ENCODE data around the gene WBP4. TPM values are rescaled to one million over a fixed set of nuclear protein-coding genes. Genes with fewer than 3 reads are reported as not detected.
A peak's percentile ranks its signal among the peaks of the same experiment; 100 is the strongest.

WBP4 gene
- total and polyA plus RNA-seq, 7 experiments from 2014 or later, result 2.8 to 9.8 (median 6.6) TPM

GRCh38 chr13:41056826-41057711 is 4.2 kb upstream of the WBP4 start:
- peaks cover 39 to 72% (median 55%) of the 10 kb centered on the region in 7 donors for H3K4me1 Mint-ChIP-seq
- CTCF ChIA-PET, result no interaction called here
- POLR2A ChIA-PET, result interaction anchor here (5.7 kb wide), 1 partner anchor 37 kb away, joined by 71 read pairs; the partner anchor contains the start of gene ELF1
- H3K27me3 Mint-ChIP-seq, result peaks cover 0 to 10% (median 0%) of the 10 kb centered on the region in 5 donors
- H3K36me3 Mint-ChIP-seq, result peaks cover 0 to 14% (median 0%) of the 10 kb centered on the region in 5 donors
- DNase-seq (no peak), ATAC-seq (no peak)
- peak overlapping the region in 5 of 9 donors; percentile 16 to 100 (median 49) for H3K27ac Mint-ChIP-seq
- H3K4me1 ChIP-seq (ENCODE audit: control insufficient read depth in 2 of 2, insufficient read depth in 2 of 2, low read length in 2 of 2), result peaks cover 0 to 12% of the 10 kb centered on the region in 2 donors
- peak overlapping the region in 1 of 10 donors; percentile 18 for H3K4me3 Mint-ChIP-seq
- peaks cover 0 to 19% (median 0%) of the 10 kb centered on the region in 3 experiments for H3K36me3 ChIP-seq (ENCODE audit: control insufficient read depth in 2 of 3, insufficient read depth in 3 of 3, low read length in 3 of 3)
- peaks cover 0 to 19% (median 0%) of the 10 kb centered on the region in 11 donors for H3K9me3 Mint-ChIP-seq
- no peaks in the 10 kb centered on the region for H3K27me3 ChIP-seq (ENCODE audit: control insufficient read depth in 2 of 2, insufficient read depth in 2 of 2, low read length in 2 of 2)
- H3K27ac ChIP-seq (ENCODE audit: low read depth, low read length), result no peak overlapping the region
- no peaks in the 10 kb centered on the region for H3K9me3 ChIP-seq (ENCODE audit: control insufficient read depth in 2 of 3, low read length in 3 of 3)
- H3K4me3 ChIP-seq (ENCODE audit: low read length), result no peak overlapping the region
- intact Hi-C loops (cut with micrococcal nuclease), result no loop called here

GRCh38 chr13:41058295-41059070 is 2.8 kb upstream of the WBP4 start:
- ChIA-PET CTCF (interaction anchor here (0.6 kb wide), 1 partner anchor 233 kb away, joined by 3 read pairs; no protein-coding TSS in a partner anchor), POLR2A (interaction anchor here (0.5 to 5.7 kb wide), 8 partner anchors 12 to 214 kb away, joined by 3 to 71 read pairs (median 6); partner anchors contain the start of gene ELF1)
- H3K27ac Mint-ChIP-seq, result peak overlapping the region; percentile 12 to 100 (median 100)

GRCh38 chr13:41059456-41060081 is 1.7 kb upstream of the WBP4 start:
- peak overlapping the region; percentile 77 for H3K27ac ChIP-seq (ENCODE audit: low read depth, low read length)
- H3K4me3 Mint-ChIP-seq, result peak overlapping the region; percentile 97 to 100 (median 99)
- DNase-seq, result peak in 1 of 9 donors; percentile 18
- peak overlapping the region; percentile 93 to 100 (median 100) for H3K27ac Mint-ChIP-seq
- no peaks in the 10 kb centered on the region for H3K9me3 ChIP-seq (ENCODE audit: control insufficient read depth in 2 of 3, low read length in 3 of 3)
- peaks cover 0 to 14% (median 4%) of the 10 kb centered on the region in 5 donors for H3K36me3 Mint-ChIP-seq
- H3K4me1 ChIP-seq (ENCODE audit: control insufficient read depth in 2 of 2, insufficient read depth in 2 of 2, low read length in 2 of 2), result peaks cover 0 to 11% of the 10 kb centered on the region in 2 donors
- ChIA-PET POLR2A (interaction anchor here (0.6 to 5.7 kb wide), 12 partner anchors 8 to 473 kb away, joined by 3 to 71 read pairs (median 5); partner anchors contain the start of gene ELF1), CTCF (interaction anchor here (0.6 to 2.1 kb wide), 7 partner anchors 35 to 163 kb away, joined by 3 to 5 read pairs (median 4); partner anchors contain the start of gene ELF1)
- no peak for ATAC-seq
- peaks cover 47 to 88% (median 72%) of the 10 kb centered on the region in 7 donors for H3K4me1 Mint-ChIP-seq
- H3K27me3 ChIP-seq (ENCODE audit: control insufficient read depth in 2 of 2, insufficient read depth in 2 of 2, low read length in 2 of 2), result no peaks in the 10 kb centered on the region
- H3K9me3 Mint-ChIP-seq, result peaks cover 0 to 19% (median 0%) of the 10 kb centered on the region in 11 donors
- H3K36me3 ChIP-seq (ENCODE audit: control insufficient read depth in 2 of 3, insufficient read depth in 3 of 3, low read length in 3 of 3), result peaks cover 0 to 19% (median 3%) of the 10 kb centered on the region in 3 experiments
- H3K27me3 Mint-ChIP-seq, result peaks cover 0 to 10% (median 0%) of the 10 kb centered on the region in 5 donors
- H3K4me3 ChIP-seq (ENCODE audit: low read length), result peak overlapping the region; percentile 74
- intact Hi-C loops (cut with micrococcal nuclease), result loop anchor here (1.0 to 5.0 kb wide), 14 partner anchors 55 to 981 kb away; partner anchors contain the start of genes KBTBD7 (in 1 of the 2), NAA16 (in 1 of the 2), RGCC (in 1 of the 2) and VWA8 (in 1 of the 2)

More at GRCh38 chr13:41058295-41059070, 2.8 kb upstream of the WBP4 start:
- Mint-ChIP-seq H3K4me1 (peaks cover 47 to 86% (median 68%) of the 10 kb centered on the region in 7 donors), H3K4me3 (peak overlapping the region; percentile 97 to 100 (median 99)), H3K36me3 (peaks cover 0 to 14% (median 0%) of the 10 kb centered on the region in 5 donors), H3K27me3 (peaks cover 0 to 10% (median 0%) of the 10 kb centered on the region in 5 donors), H3K9me3 (peaks cover 0 to 19% (median 0%) of the 10 kb centered on the region in 11 donors)
- DNase-seq (no peak), ATAC-seq (no peak)
- peaks cover 0 to 19% (median 3%) of the 10 kb centered on the region in 3 experiments for H3K36me3 ChIP-seq (ENCODE audit: control insufficient read depth in 2 of 3, insufficient read depth in 3 of 3, low read length in 3 of 3)
- no peak overlapping the region for H3K4me3 ChIP-seq (ENCODE audit: low read length)
- peaks cover 0 to 17% of the 10 kb centered on the region in 2 donors for H3K4me1 ChIP-seq (ENCODE audit: control insufficient read depth in 2 of 2, insufficient read depth in 2 of 2, low read length in 2 of 2)
- intact Hi-C loops (cut with micrococcal nuclease), result no loop called here
- no peak overlapping the region for H3K27ac ChIP-seq (ENCODE audit: low read depth, low read length)
- H3K27me3 ChIP-seq (ENCODE audit: control insufficient read depth in 2 of 2, insufficient read depth in 2 of 2, low read length in 2 of 2), result no peaks in the 10 kb centered on the region
- no peaks in the 10 kb centered on the region for H3K9me3 ChIP-seq (ENCODE audit: control insufficient read depth in 2 of 3, low read length in 3 of 3)

GRCh38 chr13:41060082-41060723 is 1.1 kb upstream of the WBP4 start:
- Histone ChIP-seq H3K4me3 (ENCODE audit: low read length) (peak overlapping the region; percentile 74), H3K27ac (ENCODE audit: low read depth, low read length) (peak overlapping the region; percentile 77), H3K36me3 (ENCODE audit: control insufficient read depth in 2 of 3, insufficient read depth in 3 of 3, low read length in 3 of 3) (peaks cover 0 to 19% (median 3%) of the 10 kb centered on the region in 3 experiments), H3K27me3 (ENCODE audit: control insufficient read depth in 2 of 2, insufficient read depth in 2 of 2, low read length in 2 of 2) (no peaks in the 10 kb centered on the region), H3K4me1 (ENCODE audit: control insufficient read depth in 2 of 2, insufficient read depth in 2 of 2, low read length in 2 of 2) (peaks cover 0 to 5% of the 10 kb centered on the region in 2 donors), H3K9me3 (ENCODE audit: control insufficient read depth in 2 of 3, low read length in 3 of 3) (no peaks in the 10 kb centered on the region)
- peak in 3 of 9 donors; percentile 50 to 83 (median 67) for DNase-seq
- intact Hi-C loops (cut with micrococcal nuclease), result loop anchor here (1.0 to 5.0 kb wide), 14 partner anchors 55 to 981 kb away; partner anchors contain the start of genes KBTBD7 (in 1 of the 2), NAA16 (in 1 of the 2), RGCC (in 1 of the 2) and VWA8 (in 1 of the 2)
- CTCF ChIA-PET, result interaction anchor here (0.6 to 2.1 kb wide), 12 partner anchors 12 to 1123 kb away, joined by 3 to 5 read pairs (median 4); partner anchors contain the start of gene ELF1
- Mint-ChIP-seq H3K9me3 (peaks cover 0 to 19% (median 0%) of the 10 kb centered on the region in 11 donors), H3K27me3 (peaks cover 0 to 10% (median 0%) of the 10 kb centered on the region in 5 donors), H3K4me1 (peaks cover 44 to 88% (median 65%) of the 10 kb centered on the region in 7 donors), H3K36me3 (peaks cover 0 to 14% (median 4%) of the 10 kb centered on the region in 5 donors), H3K4me3 (peak overlapping the region; percentile 97 to 100 (median 99)), H3K27ac (peak overlapping the region; percentile 95 to 100 (median 100))
- POLR2A ChIA-PET, result interaction anchor here (0.6 to 5.7 kb wide), 21 partner anchors 14 to 1932 kb away, joined by 3 to 71 read pairs (median 6); partner anchors contain the start of genes ELF1, EPSTI1 and SLC25A15
- ATAC-seq, result peak; percentile 44

- CTCF ChIA-PET, result interaction anchor here (0.5 to 2.1 kb wide), 9 partner anchors 12 to 1124 kb away, joined by 3 to 6 read pairs (median 4); partner anchors contain the start of gene ELF1
- H3K4me3 ChIP-seq (ENCODE audit: low read length), result peak overlapping the region; percentile 74
- Mint-ChIP-seq H3K4me1 (peaks cover 39 to 87% (median 62%) of the 10 kb centered on the region in 7 donors), H3K27ac (peak overlapping the region; percentile 95 to 100 (median 100)), H3K27me3 (peaks cover 0 to 10% (median 0%) of the 10 kb centered on the region in 5 donors), H3K4me3 (peak overlapping the region; percentile 97 to 100 (median 99)), H3K36me3 (peaks cover 0 to 14% (median 7%) of the 10 kb centered on the region in 5 donors), H3K9me3 (peaks cover 0 to 19% (median 0%) of the 10 kb centered on the region in 11 donors)
- peaks cover 0 to 5% of the 10 kb centered on the region in 2 donors for H3K4me1 ChIP-seq (ENCODE audit: control insufficient read depth in 2 of 2, insufficient read depth in 2 of 2, low read length in 2 of 2)
- no peaks in the 10 kb centered on the region for H3K27me3 ChIP-seq (ENCODE audit: control insufficient read depth in 2 of 2, insufficient read depth in 2 of 2, low read length in 2 of 2)
- peak in 8 of 9 donors; percentile 69 to 89 (median 86) for DNase-seq
- peaks cover 0 to 24% (median 3%) of the 10 kb centered on the region in 3 experiments for H3K36me3 ChIP-seq (ENCODE audit: control insufficient read depth in 2 of 3, insufficient read depth in 3 of 3, low read length in 3 of 3)
- intact Hi-C loops (cut with micrococcal nuclease), result loop anchor here (1.0 to 5.0 kb wide), 21 partner anchors 41 to 1211 kb away; partner anchors contain the start of genes ELF1 (in 2 of the 2), KBTBD6 (in 2 of the 2), KBTBD7 (in 2 of the 2) and MRPS31 (in 2 of the 2)
- ATAC-seq, result peak; percentile 76
- H3K9me3 ChIP-seq (ENCODE audit: control insufficient read depth in 2 of 3, low read length in 3 of 3), result no peaks in the 10 kb centered on the region
- H3K27ac ChIP-seq (ENCODE audit: low read depth, low read length), result peak overlapping the region; percentile 77
- POLR2A ChIA-PET, result interaction anchor here (0.7 to 5.7 kb wide), 21 partner anchors 10 to 1932 kb away, joined by 3 to 71 read pairs (median 4); partner anchors contain the start of genes DGKH, ELF1, EPSTI1 and MRPS31
These were observed 610 bp upstream of the WBP4 start for GRCh38 chr13:41060724-41061074.

All from naive thymus-derived CD4-positive, alpha-beta T cell (primary cell).